Measurements from ENCODE around the gene STN1. TPM values are rescaled to one million over a fixed set of nuclear protein-coding genes. Genes with fewer than 3 reads are reported as not detected.

The STN1 gene
- total RNA-seq, 1 experiment from 2014 or later: 16.1 TPM

- DNase-seq: no peak
- H3K27me3 ChIP-seq (replicated peaks; ENCODE audit: control insufficient read depth, insufficient read depth, low read length): no peaks in the 10 kb centered on the region
- peaks cover 9% of the 10 kb centered on the region; the same call in 1 of the 2 replicates for H3K4me1 ChIP-seq
- Mint-ChIP-seq H3K27me3 (ENCODE audit: insufficient read depth, unreplicated experiment) (no peaks in the 10 kb centered on the region), H3K4me3 (ENCODE audit: unreplicated experiment) (no peak overlapping the region), H3K27ac (ENCODE audit: unreplicated experiment) (no peak overlapping the region), H3K36me3 (ENCODE audit: insufficient read depth, unreplicated experiment) (no peaks in the 10 kb centered on the region), H3K9me3 (ENCODE audit: unreplicated experiment) (peaks cover 8% of the 10 kb centered on the region), H3K4me1 (ENCODE audit: low read depth, unreplicated experiment) (peaks cover 7% of the 10 kb centered on the region)
- H3K9me3 ChIP-seq: peaks cover 9% of the 10 kb centered on the region
- TF ChIP-seq CTCF (IDR thresholded peaks at IDR 0.05; ENCODE audit: insufficient read depth in 1 of 2, low read depth in 1 of 2, low read length in 1 of 2, severe bottlenecking in 1 of 2, unreplicated experiment in 1 of 2): no peak
- no peak overlapping the region for H3K4me3 ChIP-seq (ENCODE audit: low read depth, low read length)
- intact Hi-C loops (cut with micrococcal nuclease; ENCODE audit: unreplicated experiment): no loop called here
- CTCF ChIA-PET: no interaction called here
- no peaks in the 10 kb centered on the region for H3K36me3 ChIP-seq (ENCODE audit: control insufficient read depth, insufficient read depth, low read length)
- POLR2A ChIA-PET: no interaction called here
- no TSS peak for BruUV-seq (replicated peaks)
Measured at GRCh38 chr10:103949728-103950127, 31.7 kb upstream of the STN1 start.

GRCh38 chr10:103947799-103948516 lies 30.0 kb upstream of the STN1 start:
- no peaks in the 10 kb centered on the region for H3K27me3 ChIP-seq (replicated peaks; ENCODE audit: control insufficient read depth, insufficient read depth, low read length)
- no peaks in the 10 kb centered on the region for H3K9me3 ChIP-seq
- Mint-ChIP-seq H3K4me3 (ENCODE audit: unreplicated experiment) (no peak overlapping the region), H3K9me3 (ENCODE audit: unreplicated experiment) (no peaks in the 10 kb centered on the region), H3K27me3 (ENCODE audit: insufficient read depth, unreplicated experiment) (no peaks in the 10 kb centered on the region), H3K27ac (ENCODE audit: unreplicated experiment) (no peak overlapping the region), H3K36me3 (ENCODE audit: insufficient read depth, unreplicated experiment) (no peaks in the 10 kb centered on the region), H3K4me1 (ENCODE audit: low read depth, unreplicated experiment) (peaks cover 7% of the 10 kb centered on the region)
- no peaks in the 10 kb centered on the region for H3K36me3 ChIP-seq (ENCODE audit: control insufficient read depth, insufficient read depth, low read length)
- ChIA-PET POLR2A (no interaction called here), CTCF (no interaction called here)
- intact Hi-C loops (cut with micrococcal nuclease; ENCODE audit: unreplicated experiment): no loop called here
- no peak overlapping the region for H3K4me3 ChIP-seq (ENCODE audit: low read depth, low read length)
- peaks cover 9% of the 10 kb centered on the region; the same call in 1 of the 2 replicates for H3K4me1 ChIP-seq
- no peak for DNase-seq
- TF ChIP-seq CTCF (IDR thresholded peaks at IDR 0.05; ENCODE audit: insufficient read depth in 1 of 2, low read depth in 1 of 2, low read length in 1 of 2, severe bottlenecking in 1 of 2, unreplicated experiment in 1 of 2): no peak
- no TSS peak for BruUV-seq (replicated peaks)

GRCh38 chr10:103942866-103943265 lies 24.9 kb upstream of the STN1 start:
- intact Hi-C loops (cut with micrococcal nuclease; ENCODE audit: unreplicated experiment): no loop called here
- Histone ChIP-seq H3K9me3 (no peaks in the 10 kb centered on the region), H3K27me3 (replicated peaks; ENCODE audit: control insufficient read depth, insufficient read depth, low read length) (no peaks in the 10 kb centered on the region), H3K4me3 (ENCODE audit: low read depth, low read length) (no peak overlapping the region), H3K36me3 (ENCODE audit: control insufficient read depth, insufficient read depth, low read length) (no peaks in the 10 kb centered on the region), H3K4me1 (peaks cover 13% of the 10 kb centered on the region)
- ChIA-PET CTCF (no interaction called here), POLR2A (no interaction called here)
- H3K4me3 Mint-ChIP-seq (ENCODE audit: unreplicated experiment): no peak overlapping the region
- H3K9me3 Mint-ChIP-seq (ENCODE audit: unreplicated experiment): no peaks in the 10 kb centered on the region
- H3K36me3 Mint-ChIP-seq (ENCODE audit: insufficient read depth, unreplicated experiment): no peaks in the 10 kb centered on the region
- BruUV-seq (replicated peaks): no TSS peak
- no peak for TF ChIP-seq CTCF (IDR thresholded peaks at IDR 0.05; ENCODE audit: insufficient read depth in 1 of 2, low read depth in 1 of 2, low read length in 1 of 2, severe bottlenecking in 1 of 2, unreplicated experiment in 1 of 2)
- H3K27me3 Mint-ChIP-seq (ENCODE audit: insufficient read depth, unreplicated experiment): no peaks in the 10 kb centered on the region
- H3K4me1 Mint-ChIP-seq (ENCODE audit: low read depth, unreplicated experiment): peaks cover 22% of the 10 kb centered on the region
- DNase-seq: no peak
- H3K27ac Mint-ChIP-seq (ENCODE audit: unreplicated experiment): no peak overlapping the region
